OCI-LY3 (cell line): ENCODE data around the gene SETD7.

ENCODE experiments used
- H2AFZ ChIP-seq: fragments of 200-600, 300-600 bp; shearing (Covaris generic); 2 replicates; pipeline ENCODE4 v1.6.0; 2014; ENCODE audit warnings: antibody characterized with exemption, low read depth, low read length
- H3K27ac ChIP-seq: fragments of 200-600, 300-600 bp; sonication (generic); 2 replicates; pipeline ENCODE4 v1.5.1; 2014; ENCODE audit warnings: mild to moderate bottlenecking, low read length, moderate library complexity, mixed read lengths
- H3K27me3 ChIP-seq: fragments of 200-600, 300-600 bp; sonication (generic); 2 replicates; pipeline ENCODE4 v1.6.1; 2014; ENCODE audit warnings: low read depth, low read length, mixed read lengths
- H3K36me3 ChIP-seq: fragments of 200-600, 300-600 bp; sonication (generic); replicated peaks from 2 replicates; pipeline ENCODE3; 2014; ENCODE audit warnings: low read depth, low read length, mixed read lengths
- H3K4me1 ChIP-seq: fragments of 300-600, 200-600 bp; sonication (generic); 2 replicates; pipeline ENCODE4 v1.6.1; 2014; ENCODE audit warnings: low read length, mixed read lengths
- H3K4me2 ChIP-seq: fragments of 200-600, 300-600 bp; sonication (generic); 2 replicates; pipeline ENCODE4 v1.6.1; 2014; ENCODE audit warnings: low read length, mixed read lengths
- H3K4me3 ChIP-seq: fragments of 300-600, 200-600 bp; sonication (generic); 2 replicates; pipeline ENCODE4 v1.5.1; 2014; ENCODE audit warnings: antibody characterized with exemption, mild to moderate bottlenecking, low read length, moderate library complexity
- H3K79me2 ChIP-seq: fragments of 300-600, 200-600 bp; shearing (Covaris generic); 2 replicates; pipeline ENCODE4 v1.6.1; 2014; ENCODE audit warnings: mild to moderate bottlenecking, low read length, mixed read lengths
- H3K9ac ChIP-seq: fragments of 300-600, 200-600 bp; shearing (Covaris generic); 2 replicates; pipeline ENCODE4 v1.6.0; 2014; ENCODE audit warnings: mild to moderate bottlenecking, low read length, moderate library complexity
- H3K9me3 ChIP-seq: fragments of 200-600, 300-600 bp; shearing (Covaris generic); 2 replicates; pipeline ENCODE4 v1.6.1; 2014; ENCODE audit warnings: low read length, mixed read lengths; ENCODE audit not compliant: insufficient read depth
- H4K20me1 ChIP-seq: fragments of 200-600, 300-600 bp; sonication (generic); 2 replicates; pipeline ENCODE4 v1.6.1; 2016; ENCODE audit warnings: low read length, mixed read lengths; ENCODE audit not compliant: insufficient read depth
- CTCF ChIP-seq: fragments of 200-600, 300-600 bp; sonication (generic); IDR thresholded peaks from 2 replicates; pipeline ENCODE4 v1.5.1; 2014; ENCODE audit warnings: antibody characterized with exemption, low read length, low read depth
- EZH2phosphoT487 ChIP-seq: fragments of 200-600 bp; shearing (Covaris generic); IDR thresholded peaks from 2 replicates; pipeline ENCODE4 v1.6.1; 2018; ENCODE audit warnings: antibody characterized with exemption, mixed run types, low read depth

The SETD7 gene

GRCh38 chr4:139535871-139536234 lies 20.2 kb downstream of the SETD7 start:
- Histone ChIP-seq H3K9ac (no peak overlapping the region), H2AFZ (no peak overlapping the region)

GRCh38 chr4:139535228-139535870 lies 20.7 kb downstream of the SETD7 start:
- no peaks in the 10 kb centered on the region for H3K27me3 ChIP-seq
- H3K4me1 ChIP-seq: no peaks in the 10 kb centered on the region
- H3K79me2 ChIP-seq: peaks cover 21% of the 10 kb centered on the region
- H3K27ac ChIP-seq: no peak overlapping the region
- no peak for TF ChIP-seq CTCF
- TF ChIP-seq EZH2phosphoT487: no peak
- H3K4me3 ChIP-seq: no peak overlapping the region
- peaks cover 18% of the 10 kb centered on the region for H3K36me3 ChIP-seq
- no peak overlapping the region for H3K4me2 ChIP-seq
- no peaks in the 10 kb centered on the region for H3K9me3 ChIP-seq
- peaks cover 13% of the 10 kb centered on the region; the same call in 1 of the 2 replicates for H4K20me1 ChIP-seq
- H3K9ac ChIP-seq: no peak overlapping the region
- no peak overlapping the region for H2AFZ ChIP-seq

More at GRCh38 chr4:139535871-139536234, 20.2 kb downstream of the SETD7 start:
- Histone ChIP-seq H4K20me1 (peaks cover 16% of the 10 kb centered on the region), H3K27me3 (no peaks in the 10 kb centered on the region), H3K4me3 (no peak overlapping the region), H3K9me3 (no peaks in the 10 kb centered on the region), H3K4me2 (no peak overlapping the region), H3K36me3 (peaks cover 23% of the 10 kb centered on the region), H3K4me1 (no peaks in the 10 kb centered on the region), H3K27ac (no peak overlapping the region), H3K79me2 (peaks cover 26% of the 10 kb centered on the region)
- TF ChIP-seq CTCF: no peak
- TF ChIP-seq EZH2phosphoT487: no peak

GRCh38 chr4:139534287-139534950 lies 21.6 kb downstream of the SETD7 start:
- Histone ChIP-seq H3K27me3 (no peaks in the 10 kb centered on the region), H3K9me3 (no peaks in the 10 kb centered on the region), H3K9ac (no peak overlapping the region), H3K4me2 (no peak overlapping the region), H3K4me1 (no peaks in the 10 kb centered on the region), H3K4me3 (no peak overlapping the region), H2AFZ (no peak overlapping the region), H3K79me2 (peaks cover 17% of the 10 kb centered on the region), H3K36me3 (peaks cover 18% of the 10 kb centered on the region), H3K27ac (no peak overlapping the region), H4K20me1 (peaks cover 13% of the 10 kb centered on the region; the same call in 1 of the 2 replicates)
- no peak for TF ChIP-seq EZH2phosphoT487
- no peak for TF ChIP-seq CTCF

GRCh38 chr4:139533511-139533910 lies 22.5 kb downstream of the SETD7 start:
- Histone ChIP-seq H3K4me1 (no peaks in the 10 kb centered on the region), H3K9me3 (no peaks in the 10 kb centered on the region), H3K36me3 (peaks cover 27% of the 10 kb centered on the region), H3K27ac (no peak overlapping the region), H4K20me1 (peaks cover 13% of the 10 kb centered on the region; the same call in 1 of the 2 replicates), H3K79me2 (peaks cover 17% of the 10 kb centered on the region), H3K4me3 (no peak overlapping the region), H3K9ac (no peak overlapping the region), H3K27me3 (no peaks in the 10 kb centered on the region), H2AFZ (no peak overlapping the region), H3K4me2 (no peak overlapping the region)
- no peak for TF ChIP-seq EZH2phosphoT487
- TF ChIP-seq CTCF: no peak
